CD8-positive, alpha-beta memory T cell (primary cell): ENCODE data around the gene SYNPR. TPM values are rescaled to one million over a fixed set of nuclear protein-coding genes. Genes with fewer than 3 reads are reported as not detected.

Experiments
- CTCF ChIA-PET: fragments of 350-600 bp; sonication (Branson Sonifier 250); formaldehyde crosslinking; loops from one replicate; lab custom pipeline; 2021; ENCODE audit warnings: antibody characterized with exemption; lab: Charles Lee
- POLR2A ChIA-PET: fragments of 350-600 bp; sonication (Branson Sonifier 250); formaldehyde crosslinking; loops from one replicate; lab custom pipeline; 2021; ENCODE audit warnings: antibody characterized with exemption; lab: Charles Lee
- DNase-seq, 5 donors: peaks; one replicate each; pipeline versions ENCODE4 v3.0.0 to v3.0.0-alpha.2; 2020 to 2022; ENCODE audit warnings: mixed read lengths in 1 of 5
- H3K27ac ChIP-seq: one replicate; pipeline ENCODE4 v1.7.0; 2013; ENCODE audit warnings: low read depth, mild to moderate bottlenecking, low read length, moderate library complexity
- H3K27me3 ChIP-seq: 2 replicates; pipeline ENCODE4 v1.7.0; 2013; ENCODE audit warnings: low read length, mild to moderate bottlenecking; ENCODE audit not compliant: insufficient read depth, poor library complexity, severe bottlenecking
- H3K36me3 ChIP-seq: 2 replicates; pipeline ENCODE4 v1.7.0; 2013; ENCODE audit warnings: mild to moderate bottlenecking, low read length, moderate library complexity; ENCODE audit not compliant: insufficient read depth
- H3K4me1 ChIP-seq: 2 replicates; pipeline ENCODE4 v1.7.0; 2013; ENCODE audit warnings: mild to moderate bottlenecking, low read length, moderate library complexity; ENCODE audit not compliant: insufficient read depth
- H3K4me3 ChIP-seq: 2 replicates; pipeline ENCODE4 v1.7.0; 2013; ENCODE audit warnings: mild to moderate bottlenecking, low read length
- H3K9me3 ChIP-seq: 2 replicates; pipeline ENCODE4 v1.7.0; 2013; ENCODE audit warnings: mild to moderate bottlenecking, low read length
- H3K27ac Mint-ChIP-seq, 8 donors: one replicate each; pipeline ENCODE4 v1.8.0; 2020 to 2021; ENCODE audit warnings: mixed read lengths in 8 of 8, mild to moderate bottlenecking in 6 of 8, inconsistent platforms in 3 of 8, moderate library complexity in 3 of 8
- H3K27me3 Mint-ChIP-seq, 2 donors: one replicate each; pipeline ENCODE4 v1.8.0; 2020 to 2021; ENCODE audit warnings: mixed read lengths in 2 of 2, mild to moderate bottlenecking in 1 of 2, moderate library complexity in 1 of 2
- H3K36me3 Mint-ChIP-seq, 3 donors: one replicate each; pipeline ENCODE4 v1.8.0; 2020 to 2021; ENCODE audit warnings: mixed read lengths in 3 of 3, inconsistent platforms in 1 of 3, mild to moderate bottlenecking in 1 of 3
- H3K4me1 Mint-ChIP-seq, 3 donors: one replicate each; pipeline ENCODE4 v1.8.0; 2020 to 2021; ENCODE audit warnings: mixed read lengths in 3 of 3, inconsistent platforms in 1 of 3, mild to moderate bottlenecking in 1 of 3
- H3K4me3 Mint-ChIP-seq, 7 donors: one replicate each; pipeline ENCODE4 v1.8.0; 2020 to 2021; ENCODE audit warnings: mixed read lengths in 7 of 7, mild to moderate bottlenecking in 6 of 7, moderate library complexity in 4 of 7, inconsistent platforms in 2 of 7
- H3K9me3 Mint-ChIP-seq, 5 donors: one replicate each; pipeline ENCODE4 v1.8.0; 2020 to 2022; ENCODE audit warnings: mixed read lengths in 5 of 5, mild to moderate bottlenecking in 3 of 5, moderate library complexity in 2 of 5, inconsistent platforms in 1 of 5
- polyA plus RNA-seq: library from polyadenylated mRNA; unstranded; fragments of 300-500 nt; fragmentation: Illumina TruSeq; gene quantifications from one replicate; pipeline ENCODE4 v1.2.3, GENCODE V29; 2021
- total RNA-seq, 2 experiments: library from RNA; stranded (reverse); gene quantifications; one replicate each; pipeline ENCODE4 v1.2.3, GENCODE V29; 2021

SYNPR gene
- total and polyA plus RNA-seq, 3 experiments from 2014 or later, result not detected

DNA sequence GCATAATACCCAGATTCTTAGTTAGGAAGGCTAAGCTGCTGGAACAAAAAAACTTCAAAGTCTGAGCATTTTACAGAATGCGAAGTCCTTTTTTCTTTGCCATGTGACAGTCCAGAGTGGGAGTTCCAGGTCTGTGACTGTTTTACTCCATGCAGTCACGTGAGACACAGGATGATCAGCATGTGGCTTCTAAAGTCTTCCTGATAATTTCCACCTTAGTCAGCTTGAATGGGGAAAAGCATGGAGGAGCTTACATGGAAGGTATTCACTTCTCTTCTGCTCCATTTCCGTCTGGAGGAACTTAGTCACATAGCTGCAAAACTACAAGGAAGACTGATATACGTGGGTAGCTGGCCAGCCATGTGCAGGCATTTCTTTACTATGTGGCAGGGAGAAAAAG lies 376.1 kb downstream of the SYNPR start:
- Histone ChIP-seq H3K27ac (no peak overlapping the region), H3K27me3 (no peaks in the 10 kb centered on the region), H3K4me1 (no peaks in the 10 kb centered on the region), H3K4me3 (no peak overlapping the region), H3K9me3 (no peaks in the 10 kb centered on the region), H3K36me3 (no peaks in the 10 kb centered on the region)
- Mint-ChIP-seq H3K4me1 (no peaks in the 10 kb centered on the region), H3K27me3 (peaks cover 0 to 1% of the 10 kb centered on the region in 2 donors), H3K27ac (no peak overlapping the region), H3K9me3 (peaks cover 0 to 3% (median 0%) of the 10 kb centered on the region in 5 donors), H3K4me3 (no peak overlapping the region), H3K36me3 (no peaks in the 10 kb centered on the region)
- CTCF ChIA-PET, result no interaction called here
- DNase-seq, result no peak
- POLR2A ChIA-PET, result no interaction called here

DNA sequence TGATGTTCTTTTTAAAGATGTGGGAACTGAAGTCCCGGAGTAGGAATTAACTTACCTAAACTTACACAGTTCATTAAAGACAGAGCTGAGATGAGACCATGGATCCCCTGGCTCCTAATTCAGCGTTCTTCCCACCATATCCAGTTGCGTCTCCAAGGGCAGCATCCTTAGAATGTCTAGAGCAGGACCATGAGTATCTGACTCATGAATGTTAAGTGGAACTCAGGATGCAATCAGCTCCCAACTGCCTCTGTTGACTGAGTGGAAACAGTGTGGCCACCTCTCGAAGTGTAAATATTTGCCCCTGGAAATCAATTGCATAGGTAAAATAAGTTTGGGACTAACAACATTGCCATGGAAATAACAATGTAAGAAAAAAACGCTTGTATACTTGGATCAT lies 376.8 kb downstream of the SYNPR start:
- no peak overlapping the region for H3K27ac ChIP-seq
- H3K4me3 ChIP-seq, result no peak overlapping the region
- ChIA-PET CTCF (no interaction called here), POLR2A (no interaction called here)
- Mint-ChIP-seq H3K27ac (no peak overlapping the region), H3K36me3 (no peaks in the 10 kb centered on the region), H3K4me1 (no peaks in the 10 kb centered on the region), H3K9me3 (peaks cover 0 to 3% (median 0%) of the 10 kb centered on the region in 5 donors), H3K4me3 (no peak overlapping the region), H3K27me3 (peaks cover 0 to 1% of the 10 kb centered on the region in 2 donors)
- H3K36me3 ChIP-seq, result no peaks in the 10 kb centered on the region
- no peaks in the 10 kb centered on the region for H3K4me1 ChIP-seq
- no peaks in the 10 kb centered on the region for H3K9me3 ChIP-seq
- no peak for DNase-seq
- no peaks in the 10 kb centered on the region for H3K27me3 ChIP-seq

DNA sequence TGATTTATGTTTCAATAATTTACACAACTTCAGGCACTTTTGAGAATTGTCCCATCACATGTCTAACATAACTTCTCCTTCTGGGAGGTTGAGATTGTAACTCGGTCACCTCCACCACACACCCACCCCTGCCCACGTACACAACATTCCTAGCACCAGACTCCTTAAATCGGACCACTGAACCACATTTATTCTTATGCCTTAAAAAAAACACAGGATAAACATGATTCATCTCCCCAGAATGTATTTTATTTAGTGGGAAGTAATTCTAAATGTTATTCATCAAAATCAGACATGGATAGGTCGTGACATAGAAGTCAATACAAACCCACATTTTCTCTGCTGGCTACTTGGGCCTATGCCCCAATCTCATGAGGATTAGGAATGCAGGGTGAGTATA lies 377.4 kb downstream of the SYNPR start:
- H3K36me3 Mint-ChIP-seq, result no peaks in the 10 kb centered on the region
- H3K27me3 Mint-ChIP-seq, result peaks cover 0 to 3% of the 10 kb centered on the region in 2 donors
- no peaks in the 10 kb centered on the region for H3K9me3 ChIP-seq
- ChIA-PET CTCF (no interaction called here), POLR2A (no interaction called here)
- H3K4me3 Mint-ChIP-seq, result no peak overlapping the region
- no peak overlapping the region for H3K4me3 ChIP-seq
- no peaks in the 10 kb centered on the region for H3K27me3 ChIP-seq
- no peaks in the 10 kb centered on the region for H3K4me1 Mint-ChIP-seq
- H3K4me1 ChIP-seq, result no peaks in the 10 kb centered on the region
- no peak for DNase-seq
- peaks cover 0 to 3% (median 0%) of the 10 kb centered on the region in 5 donors for H3K9me3 Mint-ChIP-seq
- no peak overlapping the region for H3K27ac ChIP-seq
- no peak overlapping the region for H3K27ac Mint-ChIP-seq
- no peaks in the 10 kb centered on the region for H3K36me3 ChIP-seq

DNA sequence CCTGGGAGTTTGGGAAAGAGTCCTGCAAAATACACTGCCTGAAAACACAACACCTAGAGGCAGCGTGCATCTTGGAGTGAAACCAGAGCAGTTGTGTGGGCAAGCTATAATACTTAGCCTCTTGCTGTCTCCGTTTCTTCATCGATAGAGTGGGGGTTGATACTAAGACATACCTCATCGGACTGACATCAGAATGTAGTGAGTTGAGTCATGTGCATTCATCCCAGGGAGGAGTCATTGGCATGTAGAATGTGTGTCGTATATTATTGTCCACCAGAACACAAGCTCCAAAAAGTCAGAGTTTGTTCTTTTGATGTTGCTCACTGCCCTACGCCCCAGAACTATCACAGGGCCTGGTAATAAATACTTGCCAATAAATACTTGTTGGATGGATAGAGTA lies 378.7 kb downstream of the SYNPR start:
- H3K9me3 ChIP-seq, result no peaks in the 10 kb centered on the region
- Mint-ChIP-seq H3K9me3 (peaks cover 0 to 3% (median 0%) of the 10 kb centered on the region in 5 donors), H3K4me3 (no peak overlapping the region), H3K27ac (no peak overlapping the region), H3K27me3 (peaks cover 0 to 3% of the 10 kb centered on the region in 2 donors), H3K36me3 (no peaks in the 10 kb centered on the region), H3K4me1 (no peaks in the 10 kb centered on the region)
- DNase-seq, result no peak
- H3K4me3 ChIP-seq, result no peak overlapping the region
- no peaks in the 10 kb centered on the region for H3K36me3 ChIP-seq
- no peaks in the 10 kb centered on the region for H3K4me1 ChIP-seq
- H3K27me3 ChIP-seq, result no peaks in the 10 kb centered on the region
- CTCF ChIA-PET, result no interaction called here
- H3K27ac ChIP-seq, result no peak overlapping the region
- POLR2A ChIA-PET, result no interaction called here

DNA sequence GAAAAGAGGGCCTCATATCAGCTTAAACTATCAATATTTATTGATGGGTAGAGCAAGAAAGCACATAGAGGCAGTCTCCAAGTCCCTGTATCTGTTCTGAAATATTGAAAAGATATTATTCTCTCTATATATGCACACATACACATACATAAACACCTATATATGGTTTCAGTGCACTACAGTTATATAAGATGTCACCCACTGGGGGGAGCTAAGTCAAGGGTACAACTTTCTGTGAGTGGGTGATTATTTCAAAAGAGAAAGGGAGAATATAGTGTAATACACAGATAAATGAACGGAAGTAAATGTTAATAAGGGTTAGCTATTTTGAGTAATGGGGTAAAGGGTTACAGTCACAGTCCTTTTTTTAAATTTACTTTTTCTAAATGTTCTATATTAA lies 383.1 kb downstream of the SYNPR start:
- Mint-ChIP-seq H3K27me3 (peaks cover 0 to 4% of the 10 kb centered on the region in 2 donors), H3K27ac (no peak overlapping the region), H3K36me3 (no peaks in the 10 kb centered on the region), H3K9me3 (peaks cover 0 to 3% (median 0%) of the 10 kb centered on the region in 5 donors), H3K4me1 (no peaks in the 10 kb centered on the region), H3K4me3 (no peak overlapping the region)
- H3K4me1 ChIP-seq, result no peaks in the 10 kb centered on the region
- H3K4me3 ChIP-seq, result no peak overlapping the region
- ChIA-PET CTCF (no interaction called here), POLR2A (no interaction called here)
- no peak for DNase-seq
- H3K9me3 ChIP-seq, result no peaks in the 10 kb centered on the region
- H3K36me3 ChIP-seq, result no peaks in the 10 kb centered on the region
- no peaks in the 10 kb centered on the region for H3K27me3 ChIP-seq
- H3K27ac ChIP-seq, result no peak overlapping the region

DNA sequence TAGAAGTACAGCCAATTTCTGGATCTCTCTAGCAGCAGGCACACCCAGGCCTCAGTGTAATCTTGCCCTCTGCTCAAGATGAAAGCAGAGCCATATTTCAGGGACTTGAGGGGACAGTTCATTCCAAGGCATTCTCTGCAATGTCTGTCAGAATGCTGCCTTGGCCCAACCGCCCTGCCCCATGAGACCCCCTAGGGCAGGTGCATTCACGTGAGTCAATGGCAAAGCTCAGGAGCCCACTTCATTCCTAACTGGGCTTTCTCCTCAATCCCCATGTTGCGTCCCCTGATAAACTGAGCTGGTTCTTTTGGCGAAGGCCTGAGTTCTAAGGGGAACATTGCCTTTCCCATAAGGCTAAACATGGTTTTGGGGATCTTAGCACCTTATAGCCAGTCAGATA lies 383.9 kb downstream of the SYNPR start:
- Mint-ChIP-seq H3K27ac (no peak overlapping the region), H3K4me3 (no peak overlapping the region), H3K9me3 (peaks cover 0 to 3% (median 0%) of the 10 kb centered on the region in 5 donors), H3K27me3 (peaks cover 0 to 4% of the 10 kb centered on the region in 2 donors), H3K4me1 (no peaks in the 10 kb centered on the region), H3K36me3 (no peaks in the 10 kb centered on the region)
- H3K4me1 ChIP-seq, result no peaks in the 10 kb centered on the region
- no peak overlapping the region for H3K4me3 ChIP-seq
- H3K27ac ChIP-seq, result no peak overlapping the region
- no peak for DNase-seq
- ChIA-PET POLR2A (no interaction called here), CTCF (no interaction called here)
- H3K36me3 ChIP-seq, result no peaks in the 10 kb centered on the region
- H3K27me3 ChIP-seq, result no peaks in the 10 kb centered on the region
- H3K9me3 ChIP-seq, result no peaks in the 10 kb centered on the region

DNA sequence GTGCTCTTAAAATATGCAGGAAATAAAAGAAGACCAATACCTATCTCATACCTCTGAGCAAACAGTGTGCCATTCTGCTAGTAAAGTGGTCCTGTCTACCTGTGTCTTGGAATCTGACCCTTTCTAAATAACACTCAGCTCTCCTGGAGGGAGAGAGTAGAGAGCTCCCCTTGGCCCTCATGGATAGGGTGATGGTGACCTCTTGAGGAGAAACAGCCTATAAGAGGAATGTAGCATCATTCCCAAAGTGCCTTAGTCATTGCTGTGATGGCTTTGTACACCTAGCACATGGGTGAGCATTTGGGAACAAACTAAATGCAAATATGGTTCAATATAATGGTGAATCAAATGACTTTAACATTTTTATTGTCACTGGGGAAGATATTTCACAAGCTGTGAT lies 384.4 kb downstream of the SYNPR start:
- Histone ChIP-seq H3K36me3 (no peaks in the 10 kb centered on the region), H3K27me3 (no peaks in the 10 kb centered on the region), H3K4me1 (no peaks in the 10 kb centered on the region), H3K4me3 (no peak overlapping the region), H3K9me3 (no peaks in the 10 kb centered on the region), H3K27ac (no peak overlapping the region)
- ChIA-PET CTCF (no interaction called here), POLR2A (no interaction called here)
- Mint-ChIP-seq H3K9me3 (peaks cover 0 to 3% (median 0%) of the 10 kb centered on the region in 5 donors), H3K36me3 (no peaks in the 10 kb centered on the region), H3K4me1 (no peaks in the 10 kb centered on the region), H3K27me3 (peaks cover 0 to 4% of the 10 kb centered on the region in 2 donors), H3K27ac (no peak overlapping the region), H3K4me3 (no peak overlapping the region)
- no peak for DNase-seq
